H9 (cell line): ENCODE measurements around the gene ALOX5. TPM values are rescaled to one million over a fixed set of nuclear protein-coding genes. Genes with fewer than 3 reads are reported as not detected.

ENCODE experiments used
- DNase-seq: peaks from one replicate; pipeline ENCODE4 v3.0.0-alpha.2; 2017
- H2AFZ ChIP-seq: one replicate; pipeline ENCODE4 v1.6.1; 2013; ENCODE audit warnings: mild to moderate bottlenecking, low read length, control low read depth, moderate library complexity
- H2AK5ac ChIP-seq: 2 replicates; pipeline ENCODE4 v1.6.1; 2013; ENCODE audit warnings: low read length, control low read depth, mixed read lengths; ENCODE audit not compliant: insufficient read length
- H2BK120ac ChIP-seq: one replicate; pipeline ENCODE4 v1.6.1; 2013; ENCODE audit warnings: low read depth, mild to moderate bottlenecking, low read length, control low read depth, inconsistent platforms; ENCODE audit not compliant: poor library complexity, severe bottlenecking
- H2BK12ac ChIP-seq: 2 replicates; pipeline ENCODE4 v1.6.1; 2013; ENCODE audit warnings: low read length, control low read depth, mixed read lengths, low read depth; ENCODE audit not compliant: insufficient read length
- H2BK15ac ChIP-seq: 2 replicates; pipeline ENCODE4 v1.6.1; 2013; ENCODE audit warnings: low read depth, low read length, control low read depth
- H2BK20ac ChIP-seq: one replicate; pipeline ENCODE4 v1.6.1; 2013; ENCODE audit warnings: low read depth, mild to moderate bottlenecking, low read length, control low read depth, inconsistent platforms; ENCODE audit not compliant: poor library complexity, severe bottlenecking
- H2BK5ac ChIP-seq: 2 replicates; pipeline ENCODE4 v1.6.1; 2013; ENCODE audit warnings: low read length, control low read depth, mixed read lengths; ENCODE audit not compliant: insufficient read length
- H3K14ac ChIP-seq: 2 replicates; pipeline ENCODE4 v1.6.1; 2013; ENCODE audit warnings: low read length, control low read depth; ENCODE audit not compliant: insufficient read depth
- H3K18ac ChIP-seq: 2 replicates; pipeline ENCODE4 v1.6.1; 2013; ENCODE audit warnings: low read depth, mild to moderate bottlenecking, mixed read lengths, low read length, control low read depth; ENCODE audit not compliant: insufficient read length
- H3K23ac ChIP-seq: 2 replicates; pipeline ENCODE4 v1.6.1; 2013; ENCODE audit warnings: low read length, control low read depth, mixed read lengths, low read depth; ENCODE audit not compliant: insufficient read length
- H3K23me2 ChIP-seq: 2 replicates; pipeline ENCODE4 v1.6.1; 2013; ENCODE audit warnings: low read depth, mild to moderate bottlenecking, mixed read lengths, low read length, control low read depth; ENCODE audit not compliant: insufficient read length, poor library complexity, severe bottlenecking
- H3K27ac ChIP-seq: 2 replicates; pipeline ENCODE4 v1.5.1; 2013; ENCODE audit warnings: low read length, control low read depth, mixed read lengths, low read depth; ENCODE audit not compliant: insufficient read length
- H3K27me3 ChIP-seq: 2 replicates; pipeline ENCODE4 v1.6.1; 2013; ENCODE audit warnings: low read length, control low read depth, inconsistent platforms; ENCODE audit not compliant: insufficient read depth
- H3K4ac ChIP-seq: 2 replicates; pipeline ENCODE4 v1.6.1; 2013; ENCODE audit warnings: low read depth, mild to moderate bottlenecking, control low read depth, inconsistent platforms, low read length, moderate library complexity
- H3K4me1 ChIP-seq: 2 replicates; pipeline ENCODE4 v1.6.1; 2013; ENCODE audit warnings: low read length, control low read depth, inconsistent platforms; ENCODE audit not compliant: insufficient read depth
- H3K4me2 ChIP-seq: 2 replicates; pipeline ENCODE4 v1.6.1; 2013; ENCODE audit warnings: low read length, control low read depth, mixed read lengths; ENCODE audit not compliant: insufficient read length, insufficient read depth
- H3K56ac ChIP-seq: 2 replicates; pipeline ENCODE4 v1.6.1; 2013; ENCODE audit warnings: low read depth, mild to moderate bottlenecking, mixed read lengths, low read length, control low read depth; ENCODE audit not compliant: insufficient read length
- H3K79me1 ChIP-seq: 2 replicates; pipeline ENCODE4 v1.6.1; 2013; ENCODE audit warnings: low read depth, mild to moderate bottlenecking, moderate library complexity, low read length, control low read depth, inconsistent platforms; ENCODE audit not compliant: insufficient read depth, poor library complexity, severe bottlenecking
- H3K79me2 ChIP-seq: 2 replicates; pipeline ENCODE4 v1.6.1; 2013; ENCODE audit warnings: low read length, control low read depth, inconsistent platforms; ENCODE audit not compliant: insufficient read depth
- H3K9ac ChIP-seq: 2 replicates; pipeline ENCODE4 v1.6.1; 2013; ENCODE audit warnings: low read length, control low read depth, mixed read lengths; ENCODE audit not compliant: insufficient read length; ENCODE audit errors: extremely low read depth
- H3K9me3 ChIP-seq: one replicate; pipeline ENCODE4 v1.6.1; 2013; ENCODE audit warnings: low read depth, low read length, inconsistent platforms; ENCODE audit not compliant: control insufficient read depth
- H3T11ph ChIP-seq: one replicate; pipeline ENCODE4 v1.6.1; 2013; ENCODE audit warnings: mild to moderate bottlenecking, low read length, control low read depth, inconsistent platforms
- H4K20me1 ChIP-seq: one replicate; pipeline ENCODE4 v1.6.1; 2013; ENCODE audit not compliant: control insufficient read depth, insufficient read length, insufficient read depth
- H4K5ac ChIP-seq: 2 replicates; pipeline ENCODE4 v1.6.1; 2013; ENCODE audit warnings: low read depth, mild to moderate bottlenecking, mixed read lengths, low read length, control low read depth; ENCODE audit not compliant: insufficient read length
- H4K8ac ChIP-seq: replicated peaks from 2 replicates; pipeline ENCODE4 v1.6.1; 2013; ENCODE audit warnings: low read length, control low read depth, mixed read lengths, low read depth; ENCODE audit not compliant: insufficient read length
- H4K91ac ChIP-seq: 2 replicates; pipeline ENCODE4 v1.6.1; 2013; ENCODE audit warnings: low read depth, mild to moderate bottlenecking, moderate library complexity, mixed read lengths, low read length, control low read depth; ENCODE audit not compliant: insufficient read length
- H3K27ac Mint-ChIP-seq, 3 experiments: 2 replicates in 2 of 3; 3 replicates in 1 of 3; pipeline ENCODE4 v1.8.0; 2020 to 2021; ENCODE audit warnings: mixed read lengths in 3 of 3, mild to moderate bottlenecking in 1 of 3, moderate library complexity in 1 of 3
- H3K27me3 Mint-ChIP-seq: 2 replicates; pipeline ENCODE4 v1.8.0; 2021; ENCODE audit warnings: low read depth, mild to moderate bottlenecking, moderate library complexity, mixed read lengths
- H3K36me3 Mint-ChIP-seq, 3 experiments: 2 replicates in 2 of 3; 3 replicates in 1 of 3; pipeline ENCODE4 v1.8.0; 2020 to 2021; ENCODE audit warnings: low read depth in 3 of 3, mixed read lengths in 3 of 3; ENCODE audit not compliant: insufficient read depth in 1 of 3
- H3K4me1 Mint-ChIP-seq, 2 experiments: 2 replicates each; pipeline ENCODE4 v1.8.0; 2020; ENCODE audit warnings: mixed read lengths in 2 of 2
- H3K4me3 Mint-ChIP-seq, 2 experiments: 2 replicates in 1 of 2; 3 replicates in 1 of 2; pipeline ENCODE4 v1.8.0; 2020 to 2021; ENCODE audit warnings: mild to moderate bottlenecking in 2 of 2, mixed read lengths in 2 of 2, moderate library complexity in 1 of 2
- H3K9me3 Mint-ChIP-seq, 2 experiments: 2 replicates in 1 of 2; 3 replicates in 1 of 2; pipeline ENCODE4 v1.8.0; 2020; ENCODE audit warnings: mild to moderate bottlenecking in 2 of 2, mixed read lengths in 2 of 2, moderate library complexity in 1 of 2
- CTCF ChIP-seq: fragments of 200-600 bp; sonication (generic); conservative IDR thresholded peaks from 3 replicates; pipeline ENCODE4 v1.8.0; 2021; ENCODE audit warnings: antibody characterized with exemption, mild to moderate bottlenecking
- WGBS: extraction: QIAGEN DNeasy Blood & Tissue Kit; methylation state at CpG from one replicate; pipeline ENCODE4 v1.1.7; 2013; ENCODE audit warnings: missing lambda C conversion rate, low lambda C conversion rate, mixed read lengths; ENCODE audit not compliant: insufficient read length; ENCODE audit errors: extremely low coverage; 5-methylcytosine and 5-hydroxymethylcytosine counted together
- total RNA-seq: library from RNA; stranded (reverse); gene quantifications from 2 replicates; pipeline ENCODE4 v1.2.1, GENCODE V29; 2021

Gene ALOX5
- total RNA-seq, 1 experiment from 2014 or later = 3.7 TPM

DNA sequence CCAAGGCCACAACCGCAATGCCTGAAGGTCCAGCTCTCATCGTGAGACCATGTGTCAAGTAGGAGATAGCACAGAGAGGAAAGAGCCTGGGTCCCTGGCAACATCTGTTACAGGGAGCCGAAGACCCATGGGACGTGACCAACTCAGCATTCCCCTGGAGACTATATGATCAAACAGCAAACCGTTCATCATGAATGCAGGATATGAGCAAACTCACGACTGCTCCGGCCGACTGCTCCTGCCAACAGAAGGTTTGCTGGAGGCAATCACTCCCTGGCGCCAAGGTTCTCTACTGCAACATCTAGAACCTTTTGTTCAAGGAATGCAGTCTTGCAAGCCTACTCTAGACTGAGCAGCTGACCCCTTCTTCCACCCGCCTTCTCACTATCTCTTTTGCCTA lies 114.3 kb downstream of the ALOX5 start:
- Histone ChIP-seq H2BK20ac (no peak overlapping the region), H2BK120ac (no peak overlapping the region), H3K56ac (peak overlapping the region; percentile 16), H3K23ac (no peak overlapping the region), H4K91ac (no peak overlapping the region), H3T11ph (no peak overlapping the region), H2BK12ac (no peak overlapping the region), H3K4me2 (no peak overlapping the region), H4K20me1 (no peaks in the 10 kb centered on the region), H3K9ac (no peak overlapping the region), H3K9me3 (no peaks in the 10 kb centered on the region), H3K18ac (no peak overlapping the region), H3K4me1 (no peaks in the 10 kb centered on the region), H3K23me2 (no peaks in the 10 kb centered on the region), H2BK5ac (no peak overlapping the region), H3K14ac (0 out of 2 replicates have a peak overlapping the region, but pooled peaks have one; percentile 16), H3K27me3 (no peaks in the 10 kb centered on the region), H3K27ac (no peak overlapping the region), H4K8ac (no peak overlapping the region), H3K79me2 (no peaks in the 10 kb centered on the region), H2AK5ac (no peak overlapping the region), H3K4ac (no peak overlapping the region), H4K5ac (no peak overlapping the region), H2AFZ (no peak overlapping the region), H2BK15ac (no peak overlapping the region), H3K79me1 (no peaks in the 10 kb centered on the region)
- Mint-ChIP-seq H3K9me3 (peaks cover 6 to 9% of the 10 kb centered on the region in 2 experiments; a peak in 2 of 5 replicates), H3K4me1 (no peaks in the 10 kb centered on the region), H3K27me3 (no peaks in the 10 kb centered on the region), H3K27ac (no peak overlapping the region), H3K4me3 (no peak overlapping the region), H3K36me3 (peaks cover 0 to 5% (median 0%) of the 10 kb centered on the region in 3 experiments; a peak in 5 of 7 replicates)
- no peak for TF ChIP-seq CTCF
- WGBS = no CpG with 5 or more reads among the region's 10 CpGs
- no peak for DNase-seq
